Stomach smooth muscle (tissue), 2 donors: ENCODE measurements around the gene FIP1L1.

Experiments used
- H3K27ac ChIP-seq: one replicate; pipeline ENCODE4 v1.7.0; 2013; ENCODE audit warnings: mild to moderate bottlenecking, low read length, inconsistent platforms
- H3K27me3 ChIP-seq, 2 donors: one replicate each; pipeline ENCODE4 v1.7.0; 2013; ENCODE audit warnings: low read length in 2 of 2; ENCODE audit not compliant: insufficient read depth in 2 of 2, control insufficient read depth in 1 of 2
- H3K36me3 ChIP-seq, 2 donors: one replicate each; pipeline ENCODE4 v1.7.0; 2013; ENCODE audit warnings: low read length in 2 of 2; ENCODE audit not compliant: control insufficient read depth in 2 of 2, insufficient read depth in 2 of 2
- H3K4me1 ChIP-seq: one replicate; pipeline ENCODE4 v1.7.0; 2013; ENCODE audit warnings: low read length; ENCODE audit not compliant: control insufficient read depth, insufficient read depth
- H3K4me3 ChIP-seq, 2 donors: one replicate each; pipeline ENCODE4 v1.7.0; 2013; ENCODE audit warnings: low read length in 2 of 2
- H3K9ac ChIP-seq, 2 donors: one replicate each; pipeline ENCODE4 v1.7.0; 2013; ENCODE audit warnings: low read length in 2 of 2, mild to moderate bottlenecking in 1 of 2
- H3K9me3 ChIP-seq, 2 donors: one replicate each; pipeline ENCODE4 v1.7.0; 2013; ENCODE audit warnings: low read length in 2 of 2; ENCODE audit not compliant: control insufficient read depth in 2 of 2
- donor health status: healthy.
- donor health status: Pancreatic carcinoma.

The FIP1L1 gene

DNA sequence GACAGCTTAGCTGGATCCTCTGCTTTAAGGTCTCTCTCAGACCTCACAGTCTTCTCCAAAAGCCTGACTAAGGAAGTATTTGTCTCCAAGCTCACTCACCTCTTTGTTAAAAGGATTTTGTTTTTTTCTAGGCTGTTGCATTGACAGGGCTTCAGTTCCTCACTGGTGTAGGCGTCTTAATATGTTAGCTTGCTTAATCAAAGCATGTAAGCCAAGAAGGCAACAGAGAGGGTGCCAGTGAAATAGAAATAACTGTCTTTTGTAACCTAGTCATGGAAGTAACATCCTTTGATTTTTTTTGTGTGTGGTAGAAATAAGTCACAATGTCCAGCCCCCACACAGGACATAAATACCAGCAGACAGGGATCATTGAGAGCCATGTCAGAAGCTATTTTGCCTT is 58.8 kb downstream of the FIP1L1 start:
- no peaks in the 10 kb centered on the region for H3K9me3 ChIP-seq
- peaks cover 2 to 5% of the 10 kb centered on the region in 2 donors for H3K36me3 ChIP-seq
- H3K27ac ChIP-seq, result no peak overlapping the region
- H3K9ac ChIP-seq, result no peak overlapping the region
- no peak overlapping the region for H3K4me3 ChIP-seq
- H3K27me3 ChIP-seq, result no peaks in the 10 kb centered on the region
- H3K4me1 ChIP-seq, result no peaks in the 10 kb centered on the region

DNA sequence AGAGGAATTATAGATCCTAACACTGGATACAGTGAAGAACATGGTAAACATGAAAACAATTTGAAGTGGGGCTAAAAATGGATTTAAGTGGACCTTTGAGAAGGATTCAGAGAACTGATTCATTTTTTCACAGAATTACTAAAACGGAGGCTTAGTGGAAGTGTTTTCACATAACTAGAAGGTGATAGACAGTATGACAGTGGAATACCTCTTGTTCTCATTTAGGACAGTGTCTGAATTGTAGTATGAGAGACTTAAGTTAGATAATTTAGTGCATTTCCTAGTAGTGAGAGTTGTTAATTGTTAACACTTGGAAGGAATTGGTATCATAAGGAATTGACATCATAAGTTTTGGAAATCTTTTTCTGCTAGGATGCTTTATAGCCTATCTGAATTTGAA is 64.1 kb downstream of the FIP1L1 start:
- no peak overlapping the region for H3K27ac ChIP-seq
- no peak overlapping the region for H3K9ac ChIP-seq
- H3K4me1 ChIP-seq, result no peaks in the 10 kb centered on the region
- no peak overlapping the region for H3K4me3 ChIP-seq
- peaks cover 12 to 20% of the 10 kb centered on the region in 2 donors for H3K36me3 ChIP-seq
- H3K9me3 ChIP-seq, result no peaks in the 10 kb centered on the region
- H3K27me3 ChIP-seq, result no peaks in the 10 kb centered on the region

DNA sequence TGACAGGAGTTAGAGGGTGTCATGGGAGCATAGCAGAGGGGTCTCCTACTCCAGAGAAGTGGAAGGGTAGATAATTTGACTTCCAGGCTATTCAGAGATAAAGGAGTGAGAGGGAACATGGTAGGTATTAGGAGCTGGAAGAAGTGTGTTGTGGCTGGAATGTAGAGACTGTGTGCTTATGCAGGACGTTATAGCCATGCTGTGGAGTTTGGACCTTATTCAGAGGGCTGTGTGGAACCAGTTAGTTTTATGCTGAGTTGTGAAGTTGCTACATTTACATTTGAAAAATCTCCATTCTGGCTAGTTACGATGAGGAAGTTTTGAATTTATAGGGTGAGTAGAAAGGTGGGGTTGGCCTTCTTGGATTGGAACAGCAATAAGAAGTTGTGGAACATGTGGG is 67.5 kb downstream of the FIP1L1 start:
- Histone ChIP-seq H3K9ac (no peak overlapping the region), H3K4me1 (no peaks in the 10 kb centered on the region), H3K27me3 (no peaks in the 10 kb centered on the region), H3K4me3 (no peak overlapping the region), H3K27ac (no peak overlapping the region), H3K9me3 (no peaks in the 10 kb centered on the region), H3K36me3 (peaks cover 12 to 18% of the 10 kb centered on the region in 2 donors)

DNA sequence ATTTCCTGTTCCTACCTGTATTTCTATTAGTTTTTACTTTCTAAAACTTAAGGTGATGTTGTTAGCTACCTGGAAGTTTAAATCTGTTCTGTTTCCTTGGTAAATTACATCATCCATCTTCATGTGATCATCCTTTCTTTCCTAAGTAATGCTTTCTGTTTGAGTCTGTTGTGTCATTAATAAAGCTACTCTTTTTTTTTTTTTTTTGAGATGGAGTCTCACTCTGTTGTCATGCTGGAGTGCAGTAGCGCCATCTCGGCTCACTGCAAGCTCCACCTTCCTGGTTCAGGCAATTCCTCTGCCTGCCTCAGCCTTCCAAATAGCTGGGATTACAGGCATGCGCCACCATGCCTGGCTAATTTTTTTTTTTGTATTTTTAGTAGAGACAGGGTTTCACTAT is 73.3 kb downstream of the FIP1L1 start:
- no peaks in the 10 kb centered on the region for H3K4me1 ChIP-seq
- H3K9ac ChIP-seq, result no peak overlapping the region
- no peaks in the 10 kb centered on the region for H3K27me3 ChIP-seq
- no peak overlapping the region for H3K4me3 ChIP-seq
- H3K9me3 ChIP-seq, result no peaks in the 10 kb centered on the region
- peaks cover 11 to 27% of the 10 kb centered on the region in 2 donors for H3K36me3 ChIP-seq
- no peak overlapping the region for H3K27ac ChIP-seq

DNA sequence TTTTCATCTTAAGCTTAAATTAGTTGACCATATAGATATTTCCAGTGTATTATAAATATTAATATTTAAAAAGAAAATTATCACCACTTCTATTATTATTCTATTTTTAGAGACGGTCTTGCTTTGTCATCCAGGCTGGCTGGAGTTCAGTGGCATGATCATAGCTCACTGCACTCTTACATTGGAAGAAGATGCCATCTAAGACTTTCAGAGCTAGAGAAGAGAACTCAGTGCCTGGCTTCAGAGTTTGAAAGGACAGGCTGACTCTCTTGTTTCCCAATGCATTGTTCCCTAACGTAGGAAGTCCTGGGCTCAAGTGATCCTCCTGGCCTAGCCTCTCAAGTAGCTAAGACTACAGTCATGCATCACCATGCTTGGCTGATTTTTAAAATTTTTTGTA is 75.9 kb downstream of the FIP1L1 start:
- H3K36me3 ChIP-seq, result peaks cover 11 to 25% of the 10 kb centered on the region in 2 donors
- no peaks in the 10 kb centered on the region for H3K27me3 ChIP-seq
- H3K4me1 ChIP-seq, result no peaks in the 10 kb centered on the region
- no peak overlapping the region for H3K9ac ChIP-seq
- no peak overlapping the region for H3K27ac ChIP-seq
- no peak overlapping the region for H3K4me3 ChIP-seq
- no peaks in the 10 kb centered on the region for H3K9me3 ChIP-seq

DNA sequence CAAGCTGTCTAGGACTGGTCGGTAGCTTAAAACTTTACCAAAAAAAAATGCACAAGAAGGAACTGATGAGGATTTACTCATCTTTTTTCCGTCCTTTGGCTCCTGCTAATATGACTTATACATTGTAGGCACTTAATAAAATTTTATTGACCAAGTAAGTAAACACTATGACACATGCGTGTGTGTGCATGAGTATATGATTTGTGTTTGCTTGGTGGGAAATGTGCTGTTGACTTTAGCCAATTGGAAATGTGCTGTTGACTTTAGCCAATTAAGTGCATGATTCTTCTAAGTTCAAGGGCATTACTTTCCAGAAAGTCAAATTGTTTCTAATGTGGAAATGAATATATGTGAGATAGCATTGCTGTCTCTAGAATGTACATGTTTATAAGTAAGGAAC is 78.3 kb downstream of the FIP1L1 start:
- Histone ChIP-seq H3K4me1 (no peaks in the 10 kb centered on the region), H3K9ac (no peak overlapping the region), H3K27ac (no peak overlapping the region), H3K27me3 (no peaks in the 10 kb centered on the region), H3K4me3 (no peak overlapping the region), H3K36me3 (peaks cover 11 to 28% of the 10 kb centered on the region in 2 donors), H3K9me3 (no peaks in the 10 kb centered on the region)

DNA sequence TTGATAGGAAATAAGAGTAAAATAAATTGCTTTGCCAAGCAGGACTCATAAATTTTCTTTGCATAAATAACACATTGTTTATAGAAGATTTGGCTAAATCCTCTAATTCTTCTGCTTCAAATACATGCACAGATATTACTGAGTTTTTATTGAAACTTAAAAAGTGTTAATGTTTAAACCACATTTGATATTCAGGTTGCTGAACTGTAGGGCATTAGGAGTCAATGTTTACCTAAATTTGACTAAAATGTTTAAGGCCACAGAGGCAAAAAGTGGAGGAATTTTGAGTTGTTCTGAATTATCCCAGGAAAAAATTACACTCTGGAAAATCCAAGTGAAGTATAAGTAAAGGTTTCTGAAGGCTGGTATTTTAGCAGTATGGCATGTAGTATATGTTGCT is 78.7 kb downstream of the FIP1L1 start:
- Histone ChIP-seq H3K4me3 (no peak overlapping the region), H3K9ac (no peak overlapping the region), H3K27ac (no peak overlapping the region), H3K36me3 (peaks cover 11 to 32% of the 10 kb centered on the region in 2 donors), H3K9me3 (no peaks in the 10 kb centered on the region), H3K4me1 (no peaks in the 10 kb centered on the region), H3K27me3 (no peaks in the 10 kb centered on the region)

DNA sequence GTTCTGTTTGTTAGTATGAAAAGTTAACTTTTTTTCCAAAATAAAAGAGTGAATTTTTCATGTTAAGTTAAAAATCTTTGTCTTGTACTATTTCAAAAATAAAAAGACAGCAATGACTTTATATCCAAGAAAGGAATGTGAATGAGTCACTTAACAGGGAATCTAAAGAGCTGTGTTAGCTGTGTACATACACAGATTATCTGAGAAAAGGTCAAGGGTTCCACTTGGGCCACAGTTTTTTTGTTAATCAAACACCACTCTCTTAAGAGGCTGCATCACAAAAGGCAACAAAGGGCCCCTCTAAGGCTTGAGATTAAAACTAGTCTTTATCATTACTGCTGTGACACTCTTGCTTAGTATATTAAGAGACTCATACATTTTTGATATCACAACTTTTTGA is 82.1 kb downstream of the FIP1L1 start:
- Histone ChIP-seq H3K4me3 (no peak overlapping the region), H3K27ac (no peak overlapping the region), H3K36me3 (peaks cover 2 to 27% of the 10 kb centered on the region in 2 donors), H3K9ac (no peak overlapping the region), H3K9me3 (no peaks in the 10 kb centered on the region), H3K27me3 (no peaks in the 10 kb centered on the region), H3K4me1 (no peaks in the 10 kb centered on the region)

DNA sequence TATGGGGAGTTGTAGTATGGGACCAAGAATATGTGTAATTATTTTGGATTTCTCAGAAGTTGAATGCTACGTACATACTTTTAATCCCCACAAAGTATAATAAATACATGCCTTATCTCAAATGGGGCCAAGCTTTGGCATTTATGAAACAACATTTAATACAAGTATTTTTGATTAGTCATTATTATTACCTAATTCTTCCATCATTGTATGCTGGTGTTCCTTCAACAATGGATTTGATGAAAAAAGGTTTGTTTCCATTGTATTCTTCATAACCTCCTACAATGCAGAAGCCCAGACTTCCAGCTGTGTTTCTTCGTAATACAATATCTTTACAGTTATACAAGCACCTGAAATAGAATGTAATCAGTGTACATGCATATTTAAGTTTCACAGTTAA is 83.8 kb downstream of the FIP1L1 start:
- Histone ChIP-seq H3K4me1 (no peaks in the 10 kb centered on the region), H3K4me3 (no peak overlapping the region), H3K9me3 (peaks cover 0 to 1% of the 10 kb centered on the region in 2 donors), H3K36me3 (peaks cover 0 to 14% of the 10 kb centered on the region in 2 donors), H3K9ac (no peak overlapping the region), H3K27me3 (no peaks in the 10 kb centered on the region), H3K27ac (no peak overlapping the region)

DNA sequence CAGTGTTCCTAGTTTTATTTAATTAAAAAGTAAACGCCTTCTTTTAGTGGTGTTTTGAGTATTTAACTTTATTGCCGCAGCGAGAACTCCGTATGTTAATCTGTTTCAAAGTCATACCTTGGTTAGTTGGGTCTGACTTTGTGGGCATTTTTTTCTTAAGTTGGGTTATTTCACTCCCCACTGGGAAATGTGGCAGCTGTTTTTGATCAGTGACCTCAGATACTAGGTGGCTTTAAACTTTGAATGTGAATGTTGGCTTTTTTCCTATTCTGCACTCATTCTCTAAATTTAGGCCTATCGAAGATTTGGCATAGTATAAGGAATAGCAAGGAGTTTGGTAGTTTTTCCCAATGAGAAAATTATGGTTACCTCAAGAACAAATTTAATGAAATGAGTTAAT is 85.9 kb downstream of the FIP1L1 start:
- Histone ChIP-seq H3K9ac (no peak overlapping the region), H3K9me3 (peaks cover 0 to 5% of the 10 kb centered on the region in 2 donors), H3K36me3 (peaks cover 0 to 14% of the 10 kb centered on the region in 2 donors), H3K4me3 (no peak overlapping the region), H3K27me3 (no peaks in the 10 kb centered on the region), H3K27ac (no peak overlapping the region), H3K4me1 (no peaks in the 10 kb centered on the region)

DNA sequence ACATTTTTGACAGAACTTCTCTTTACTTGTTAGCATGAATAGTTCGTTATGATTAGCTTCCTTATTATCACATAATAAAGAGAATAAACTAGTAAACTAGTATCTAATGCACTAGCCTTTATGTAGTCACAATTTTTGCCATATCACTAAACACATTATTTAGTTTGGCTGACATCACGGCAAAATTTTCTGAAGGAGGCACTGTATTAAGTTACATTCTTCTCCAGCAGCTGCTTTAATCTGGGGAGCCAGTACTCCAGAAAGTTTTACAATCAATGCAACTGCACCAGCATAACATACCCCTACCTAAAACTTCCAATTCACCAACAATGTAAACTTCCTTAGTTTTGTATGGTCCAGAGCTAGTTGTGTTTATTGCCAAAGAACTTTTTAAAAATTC is 87.8 kb downstream of the FIP1L1 start:
- Histone ChIP-seq H3K27me3 (no peaks in the 10 kb centered on the region), H3K4me3 (no peak overlapping the region), H3K27ac (no peak overlapping the region), H3K9me3 (peaks cover 0 to 5% of the 10 kb centered on the region in 2 donors), H3K4me1 (no peaks in the 10 kb centered on the region), H3K36me3 (peaks cover 0 to 10% of the 10 kb centered on the region in 2 donors), H3K9ac (no peak overlapping the region)
